Thyroid gland (tissue), 4 donors: Measurements from ENCODE around the gene LRFN2. TPM values are rescaled to one million over a fixed set of nuclear protein-coding genes. Genes with fewer than 3 reads are reported as not detected.

Experiments used
- DNase-seq, 2 donors: peaks; one replicate each; pipeline ENCODE4 v3.0.0-alpha.2; 2019
- H3K27ac ChIP-seq, 3 donors: fragments of 200-600 bp; sonication (generic); 1 replicate in 2 of 3; 2 replicates in 1 of 3; pipeline ENCODE4 v1.5.1; 2016 to 2019; ENCODE audit warnings: mild to moderate bottlenecking in 1 of 3, moderate library complexity in 1 of 3
- H3K27me3 ChIP-seq: fragments of 200-600 bp; sonication (generic); one replicate; pipeline ENCODE4 v1.5.1; 2019
- H3K36me3 ChIP-seq, 2 donors: fragments of 200-600 bp; sonication (generic); one replicate each; pipeline ENCODE4 v1.5.1; 2016 to 2019
- H3K4me1 ChIP-seq, 2 donors: fragments of 200-600 bp; sonication (generic); one replicate each; pipeline ENCODE4 v1.5.1; 2017 to 2019
- H3K4me3 ChIP-seq, 3 donors: fragments of 200-600 bp; sonication (generic); replicated peaks in 1 of 3; 1 replicate in 2 of 3; 2 replicates in 1 of 3; pipeline ENCODE4 v1.5.1; 2016; ENCODE audit warnings: mild to moderate bottlenecking in 1 of 3
- H3K9me3 ChIP-seq: fragments of 200-600 bp; sonication (generic); one replicate; pipeline ENCODE4 v1.5.1; 2017
- CTCF ChIP-seq, 6 experiments: fragments of 200-600 bp in 3 of 6; fragments of 450-650 bp in 3 of 6; sonication (generic) in 3 of 6; IDR thresholded peaks; one replicate each; pipeline ENCODE4 v1.5.1; 2016 to 2019; ENCODE audit warnings: antibody characterized with exemption in 6 of 6, mild to moderate bottlenecking in 2 of 6, inconsistent platforms in 1 of 6, moderate library complexity in 1 of 6
- POLR2A ChIP-seq, 2 donors: fragments of 450-650 bp; IDR thresholded peaks; one replicate each; pipeline ENCODE4 v1.6.1; 2017; ENCODE audit warnings: antibody characterized with exemption in 2 of 2, mild to moderate bottlenecking in 2 of 2, moderate library complexity in 1 of 2
- WGBS, 2 donors: methylation state at CpG; one replicate each; pipeline ENCODE4 v1.1.5; 2017; 5-methylcytosine and 5-hydroxymethylcytosine counted together
- intact Hi-C: fragments of 100-400 bp; cut with DNase I; formaldehyde crosslinking; loops from one replicate; pipeline ENCODE4 v1.15.1; 2023
- total RNA-seq, 4 donors: library from RNA; depleted of rRNA; stranded (reverse); fragments of >200 nt; gene quantifications; one replicate each; pipeline ENCODE4 v1.2.3, GENCODE V29; 2016

The LRFN2 gene
- total RNA-seq, 4 donors from 2014 or later: 0.13 TPM; not detected in 3

- TF ChIP-seq POLR2A (IDR thresholded peaks at IDR 0.05) (no peak), CTCF (IDR thresholded peaks at IDR 0.05) (no peak)
- Histone ChIP-seq H3K36me3 (no peaks in the 10 kb centered on the region), H3K4me1 (no peaks in the 10 kb centered on the region), H3K4me3 (no peak overlapping the region), H3K9me3 (no peaks in the 10 kb centered on the region), H3K27me3 (no peaks in the 10 kb centered on the region), H3K27ac (no peak overlapping the region)
- WGBS, 2 donors: 67 to 80% methylated on average over 6 of the region's 6 CpGs
- intact Hi-C loops: no loop called here
- no peak for DNase-seq
These were observed 114.1 kb downstream of the LRFN2 start for GRCh38 chr6:40473026-40473425.

DNA sequence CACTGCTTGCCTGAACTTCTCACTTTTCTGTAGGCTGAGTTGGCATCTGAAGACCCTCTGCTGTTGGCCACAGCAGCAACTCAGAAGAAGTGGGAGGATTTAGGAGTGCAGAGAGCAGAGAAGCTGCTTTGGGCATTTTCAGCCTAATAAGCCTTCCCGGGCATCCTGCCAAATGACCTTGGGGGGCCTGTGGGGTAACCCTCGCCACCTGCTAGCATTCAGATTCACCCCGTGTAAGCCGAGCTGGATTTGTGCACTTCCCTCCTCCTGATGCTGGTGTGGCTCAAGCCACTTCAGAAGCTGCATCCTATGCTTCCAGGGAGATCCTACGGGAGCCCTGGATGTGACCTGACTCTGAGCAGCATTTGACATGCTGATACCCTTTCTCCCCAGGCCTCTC, 114.8 kb downstream of the LRFN2 start:
- H3K27ac ChIP-seq: no peak overlapping the region
- no peaks in the 10 kb centered on the region for H3K4me1 ChIP-seq
- H3K27me3 ChIP-seq: no peaks in the 10 kb centered on the region
- no peak for DNase-seq
- H3K9me3 ChIP-seq: no peaks in the 10 kb centered on the region
- 28 to 39% methylated on average over 2 to 5 of the region's 5 CpGs for WGBS, 2 donors
- no peak for TF ChIP-seq POLR2A (IDR thresholded peaks at IDR 0.05)
- no peak for TF ChIP-seq CTCF (IDR thresholded peaks at IDR 0.05)
- intact Hi-C loops: no loop called here
- no peak overlapping the region for H3K4me3 ChIP-seq
- no peaks in the 10 kb centered on the region for H3K36me3 ChIP-seq

DNA sequence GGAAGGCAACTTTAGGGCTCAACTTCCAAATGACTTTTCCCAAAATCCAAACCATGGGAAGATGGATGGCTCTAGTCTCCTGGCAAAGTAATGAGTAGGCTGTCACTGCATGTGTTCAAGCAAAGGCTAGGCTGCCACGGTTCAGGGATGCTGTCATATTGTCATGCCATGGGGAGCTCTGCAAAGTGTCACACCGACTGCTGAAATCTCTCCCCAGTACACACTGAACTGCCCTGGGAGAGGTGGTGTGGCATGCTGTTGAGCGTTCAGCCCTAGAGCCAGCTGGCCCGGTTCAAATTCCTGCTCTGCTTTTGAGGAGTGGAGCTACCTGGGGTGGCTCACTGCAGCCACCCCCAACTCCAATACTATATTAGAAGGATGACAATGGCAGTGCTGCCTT, 115.9 kb downstream of the LRFN2 start:
- H3K9me3 ChIP-seq: no peaks in the 10 kb centered on the region
- H3K27ac ChIP-seq: no peak overlapping the region
- no peak for DNase-seq
- intact Hi-C loops: no loop called here
- TF ChIP-seq CTCF (IDR thresholded peaks at IDR 0.05) (no peak), POLR2A (IDR thresholded peaks at IDR 0.05) (no peak)
- no peaks in the 10 kb centered on the region for H3K4me1 ChIP-seq
- 50 to 77% methylated on average over 1 to 4 of the region's 4 CpGs for WGBS, 2 donors
- no peaks in the 10 kb centered on the region for H3K36me3 ChIP-seq
- H3K4me3 ChIP-seq: no peak overlapping the region
- no peaks in the 10 kb centered on the region for H3K27me3 ChIP-seq

DNA sequence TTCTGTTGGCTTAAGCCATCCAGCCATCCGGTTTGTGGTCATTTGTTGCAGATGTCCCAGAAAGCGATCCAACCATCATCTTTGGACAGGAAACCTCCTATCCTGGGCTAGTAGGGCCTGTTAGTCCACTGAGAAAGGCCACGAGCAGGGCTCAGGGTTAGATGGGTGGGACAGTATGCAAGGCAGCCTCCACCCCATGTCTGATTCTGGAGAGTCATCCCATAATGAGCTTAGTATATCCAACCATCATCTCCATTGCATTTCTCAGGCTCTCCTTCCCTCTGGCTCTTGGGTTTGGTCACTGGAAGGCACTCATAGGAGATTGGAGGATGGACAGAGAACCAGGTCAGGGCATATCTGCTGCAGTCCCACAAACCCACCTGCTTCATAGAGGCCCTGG, 117.8 kb downstream of the LRFN2 start:
- 51 to 88% methylated on average over 3 of the region's 3 CpGs for WGBS, 2 donors
- Histone ChIP-seq H3K4me1 (no peaks in the 10 kb centered on the region), H3K36me3 (no peaks in the 10 kb centered on the region), H3K9me3 (no peaks in the 10 kb centered on the region), H3K4me3 (no peak overlapping the region), H3K27me3 (no peaks in the 10 kb centered on the region), H3K27ac (no peak overlapping the region)
- intact Hi-C loops: no loop called here
- TF ChIP-seq POLR2A (IDR thresholded peaks at IDR 0.05): no peak
- no peak for DNase-seq

- Histone ChIP-seq H3K4me3 (no peak overlapping the region), H3K27ac (no peak overlapping the region), H3K27me3 (no peaks in the 10 kb centered on the region), H3K4me1 (no peaks in the 10 kb centered on the region), H3K9me3 (no peaks in the 10 kb centered on the region), H3K36me3 (no peaks in the 10 kb centered on the region)
- 88 to 98% methylated on average over 3 of the region's 3 CpGs for WGBS, 2 donors
- no peak for TF ChIP-seq POLR2A (IDR thresholded peaks at IDR 0.05)
- TF ChIP-seq CTCF (IDR thresholded peaks at IDR 0.05): no peak
- intact Hi-C loops: no loop called here
- no peak for DNase-seq
These were observed 120.1 kb downstream of the LRFN2 start for GRCh38 chr6:40466986-40467539.

DNA sequence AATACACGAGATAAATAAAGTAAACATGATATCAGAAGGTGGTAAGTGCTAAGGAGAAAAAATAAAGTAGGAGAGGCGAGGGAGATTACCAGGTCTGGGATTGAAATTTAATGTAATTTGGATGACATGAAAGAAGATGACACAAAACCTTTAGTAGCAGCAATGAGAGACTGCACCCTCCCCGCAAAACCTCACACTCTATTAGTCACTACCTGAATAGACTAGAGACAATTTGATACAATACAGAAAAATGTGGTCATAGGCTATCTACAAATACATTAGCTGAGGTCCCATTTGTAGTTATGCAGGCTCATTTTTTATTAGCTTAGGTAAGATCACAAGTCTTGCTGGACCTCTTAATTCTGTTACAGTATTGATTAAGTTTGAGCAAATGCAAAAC, 125.5 kb downstream of the LRFN2 start:
- intact Hi-C loops: no loop called here

More for the DNA sequence above, 125.5 kb downstream of the LRFN2 start:
- DNase-seq: no peak
- Histone ChIP-seq H3K9me3 (no peaks in the 10 kb centered on the region), H3K27me3 (no peaks in the 10 kb centered on the region), H3K4me1 (no peaks in the 10 kb centered on the region), H3K36me3 (no peaks in the 10 kb centered on the region), H3K27ac (no peak overlapping the region), H3K4me3 (no peak overlapping the region)
- TF ChIP-seq CTCF (IDR thresholded peaks at IDR 0.05) (no peak), POLR2A (IDR thresholded peaks at IDR 0.05) (no peak)
- 82 to 86% methylated on average over 3 of the region's 3 CpGs for WGBS, 2 donors
